HCT116 (cell line): ENCODE results near the gene HARBI1.

Experiments
- CBX3 ChIP-seq: IDR thresholded peaks from 2 replicates; pipeline ENCODE4 v1.6.1; 2012; ENCODE audit warnings: low read depth
- CEBPB ChIP-seq: IDR thresholded peaks from 2 replicates; pipeline ENCODE4 v1.6.1; 2012; ENCODE audit warnings: low read depth
- CTCF ChIP-seq, 3 experiments: fragments of 200-600 bp in 1 of 3; sonication (generic) in 1 of 3; IDR thresholded peaks in 2 of 3; conservative IDR thresholded peaks in 1 of 3; 2 replicates each; pipeline ENCODE4 v1.5.1; 2012 to 2017; ENCODE audit warnings: low read depth in 2 of 3, low read length in 2 of 3, antibody characterized with exemption in 1 of 3, borderline replicate concordance in 1 of 3, control low read depth in 1 of 3, mild to moderate bottlenecking in 1 of 3, mixed read lengths in 1 of 3, mixed run types in 1 of 3, moderate library complexity in 1 of 3; ENCODE audit not compliant: insufficient read depth in 1 of 3
- ELF1 ChIP-seq: IDR thresholded peaks from 2 replicates; pipeline ENCODE4 v1.6.1; 2012; ENCODE audit warnings: low read depth, borderline replicate concordance
- EZH2 ChIP-seq: fragments of 200-600 bp; sonication (generic); IDR thresholded peaks from 2 replicates; pipeline ENCODE4 v1.6.1; 2017; ENCODE audit warnings: antibody characterized with exemption, mixed run types
- POLR2A ChIP-seq: IDR thresholded peaks from 2 replicates; pipeline ENCODE4 v1.7.0; 2011; ENCODE audit warnings: borderline replicate concordance; ENCODE audit not compliant: insufficient read depth, insufficient read length; ENCODE audit errors: extremely low read depth
- POLR2AphosphoS5 ChIP-seq: IDR thresholded peaks from 2 replicates; pipeline ENCODE4 v1.6.1; 2011; ENCODE audit warnings: mild to moderate bottlenecking, low read depth, low read length, moderate library complexity
- TCF7L2 ChIP-seq: IDR thresholded peaks from 2 replicates; pipeline ENCODE4 v1.7.0; 2011; ENCODE audit warnings: borderline replicate concordance, inconsistent platforms; ENCODE audit not compliant: insufficient read depth, insufficient read length; ENCODE audit errors: extremely low read depth
- ZNF274 ChIP-seq: fragments of 200-500 bp; sonication (Bioruptor generic); IDR thresholded peaks from 2 replicates; pipeline ENCODE4 v1.6.1; 2014; ENCODE audit warnings: mild to moderate bottlenecking, low read depth, low read length, inconsistent platforms
- TF ChIP-seq, protein P1 (sequence below): IDR thresholded peaks from 2 replicates; pipeline ENCODE4 v1.6.1; 2011; ENCODE audit warnings: mild to moderate bottlenecking, low read length, moderate library complexity; ENCODE audit not compliant: insufficient replicate concordance; ENCODE audit errors: extremely low read depth

- TF ChIP-seq CTCF (IDR thresholded peaks at IDR 0.05 in 2 of 3, conservative IDR thresholded peaks at IDR 0.05 in 1 of 3; ENCODE audit: borderline replicate concordance in 1 of 3, insufficient read depth in 1 of 3, low read depth in 2 of 3, low read length in 2 of 3) (no peak), CEBPB (no peak), ZNF274 (no peak), POLR2AphosphoS5 (no peak), TCF7L2 (no peak), CBX3 (no peak), POLR2A (no peak), EZH2 (no peak), ELF1 (no peak; the same call in 1 of the 2 replicates)
- TF ChIP-seq, protein P1, sequence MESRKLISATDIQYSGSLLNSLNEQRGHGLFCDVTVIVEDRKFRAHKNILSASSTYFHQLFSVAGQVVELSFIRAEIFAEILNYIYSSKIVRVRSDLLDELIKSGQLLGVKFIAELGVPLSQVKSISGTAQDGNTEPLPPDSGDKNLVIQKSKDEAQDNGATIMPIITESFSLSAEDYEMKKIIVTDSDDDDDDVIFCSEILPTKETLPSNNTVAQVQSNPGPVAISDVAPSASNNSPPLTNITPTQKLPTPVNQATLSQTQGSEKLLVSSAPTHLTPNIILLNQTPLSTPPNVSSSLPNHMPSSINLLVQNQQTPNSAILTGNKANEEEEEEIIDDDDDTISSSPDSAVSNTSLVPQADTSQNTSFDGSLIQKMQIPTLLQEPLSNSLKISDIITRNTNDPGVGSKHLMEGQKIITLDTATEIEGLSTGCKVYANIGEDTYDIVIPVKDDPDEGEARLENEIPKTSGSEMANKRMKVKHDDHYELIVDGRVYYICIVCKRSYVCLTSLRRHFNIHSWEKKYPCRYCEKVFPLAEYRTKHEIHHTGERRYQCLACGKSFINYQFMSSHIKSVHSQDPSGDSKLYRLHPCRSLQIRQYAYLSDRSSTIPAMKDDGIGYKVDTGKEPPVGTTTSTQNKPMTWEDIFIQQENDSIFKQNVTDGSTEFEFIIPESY, result no peak
Measured at GRCh38 chr11:46617972-46618314, 916 bp upstream of the HARBI1 start.
